IPS DF 6.9 (cell line): ENCODE data around the gene PDXK.
"Not testable (repeated sequence)": the region's sequence is repeated elsewhere in the genome, so short reads cannot be mapped to it uniquely, and the experiment has no call there.

Experiments
- DNase-seq: peaks from one replicate; pipeline ENCODE4 v3.0.0-alpha.2; 2013; ENCODE audit warnings: low read depth, low spot score
- H3K27ac ChIP-seq: one replicate; pipeline ENCODE4 v1.5.1; 2013; ENCODE audit warnings: low read length, control low read depth
- H3K27me3 ChIP-seq: 2 replicates; pipeline ENCODE4 v1.6.1; 2013; ENCODE audit warnings: mild to moderate bottlenecking, low read length; ENCODE audit not compliant: control insufficient read depth, insufficient read depth
- H3K36me3 ChIP-seq: 2 replicates; pipeline ENCODE4 v1.6.1; 2013; ENCODE audit warnings: low read length; ENCODE audit not compliant: control insufficient read depth, insufficient read depth
- H3K4me1 ChIP-seq: 2 replicates; pipeline ENCODE4 v1.6.1; 2013; ENCODE audit warnings: low read length; ENCODE audit not compliant: control insufficient read depth, insufficient read depth
- H3K4me3 ChIP-seq: 2 replicates; pipeline ENCODE4 v1.5.1; 2013; ENCODE audit warnings: mild to moderate bottlenecking, low read length
- H3K9me3 ChIP-seq: 2 replicates; pipeline ENCODE4 v1.6.1; 2013; ENCODE audit warnings: low read length, inconsistent platforms; ENCODE audit not compliant: control insufficient read depth, insufficient read depth
- WGBS: extraction: QIAGEN DNeasy Blood & Tissue Kit; methylation state at CpG from one replicate; pipeline ENCODE4 v1.1.7; 2013; ENCODE audit warnings: mixed read lengths, missing lambda C conversion rate; ENCODE audit not compliant: insufficient read length, insufficient coverage; 5-methylcytosine and 5-hydroxymethylcytosine counted together

PDXK gene

GRCh38 chr21:43697758-43698643 lies 20.9 kb upstream of the PDXK start:
- H3K4me3 ChIP-seq: no peak overlapping the region
- peaks cover 9% of the 10 kb centered on the region; the same call in 1 of the 2 replicates for H3K36me3 ChIP-seq
- WGBS: no CpG with 5 or more reads among the region's 11 CpGs
- H3K9me3 ChIP-seq: no peaks in the 10 kb centered on the region
- no peak for DNase-seq
- H3K27me3 ChIP-seq: no peaks in the 10 kb centered on the region
- H3K27ac ChIP-seq: no peak overlapping the region
- no peaks in the 10 kb centered on the region; the same call in 1 of the 2 replicates for H3K4me1 ChIP-seq

- WGBS: no CpG with 5 or more reads among the region's 5 CpGs
- not testable (repeated sequence) for H3K4me1 ChIP-seq
These were observed 19.5 kb upstream of the PDXK start for GRCh38 chr21:43699492-43699777.

GRCh38 chr21:43699933-43700599 lies 18.9 kb upstream of the PDXK start:
- Histone ChIP-seq H3K9me3 (no peaks in the 10 kb centered on the region), H3K4me1 (no peaks in the 10 kb centered on the region; the same call in 1 of the 2 replicates), H3K36me3 (no peaks in the 10 kb centered on the region), H3K27ac (no peak overlapping the region), H3K4me3 (no peak overlapping the region), H3K27me3 (no peaks in the 10 kb centered on the region)
- WGBS: no CpG with 5 or more reads among the region's 13 CpGs
- no peak for DNase-seq

More at GRCh38 chr21:43699492-43699777, 19.5 kb upstream of the PDXK start:
- H3K27ac ChIP-seq, H3K9me3 ChIP-seq, H3K4me3 ChIP-seq, H3K27me3 ChIP-seq, H3K36me3 ChIP-seq, DNase-seq: not testable (repeated sequence)

DNA sequence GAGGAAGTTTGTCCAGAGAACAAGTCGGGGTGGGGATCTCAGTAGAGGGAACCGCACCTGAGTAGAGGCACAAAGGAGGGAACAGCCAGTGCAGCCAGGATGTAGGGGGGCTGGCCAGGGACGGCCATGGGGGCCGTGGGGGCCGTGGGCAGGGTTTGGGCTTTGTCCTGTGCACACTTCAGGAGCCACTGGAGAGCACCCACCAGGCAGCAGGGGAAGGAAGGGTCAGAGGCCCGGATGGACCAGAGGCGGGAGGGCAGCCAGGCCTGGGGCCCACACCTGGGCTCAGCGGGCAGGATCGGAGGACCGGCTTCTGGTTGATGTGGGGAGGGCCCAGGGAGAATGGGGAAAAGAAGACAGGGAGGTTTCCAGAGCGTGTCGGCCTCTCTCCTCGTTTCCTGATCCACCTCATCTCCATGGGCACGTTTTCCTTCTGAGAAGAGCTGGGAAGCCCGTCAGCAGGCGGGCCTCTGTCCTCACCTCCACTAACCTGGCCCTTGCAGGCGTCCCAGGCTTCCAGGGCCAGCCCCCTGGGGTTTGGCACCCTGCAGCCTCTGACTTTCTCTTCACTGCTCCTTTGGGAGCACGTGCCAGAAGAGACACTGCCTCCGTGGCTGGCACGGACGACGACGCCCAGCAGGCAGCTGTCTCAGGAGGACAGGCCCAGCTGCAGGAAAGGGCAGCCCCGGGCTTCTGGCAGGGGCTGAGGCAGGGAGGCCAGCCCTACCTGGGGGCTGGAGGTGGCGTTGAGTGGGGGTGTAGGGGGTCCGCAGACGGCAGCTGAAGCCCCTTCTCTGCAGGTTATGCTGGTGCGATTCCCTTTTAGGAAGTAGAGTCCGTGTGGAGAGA lies 16.8 kb upstream of the PDXK start:
- Histone ChIP-seq H3K36me3 (no peaks in the 10 kb centered on the region), H3K9me3 (no peaks in the 10 kb centered on the region), H3K27ac (no peak overlapping the region), H3K27me3 (no peaks in the 10 kb centered on the region), H3K4me3 (no peak overlapping the region), H3K4me1 (no peaks in the 10 kb centered on the region; the same call in 1 of the 2 replicates)
- no CpG with 5 or more reads among the region's 29 CpGs for WGBS
- no peak for DNase-seq

DNA sequence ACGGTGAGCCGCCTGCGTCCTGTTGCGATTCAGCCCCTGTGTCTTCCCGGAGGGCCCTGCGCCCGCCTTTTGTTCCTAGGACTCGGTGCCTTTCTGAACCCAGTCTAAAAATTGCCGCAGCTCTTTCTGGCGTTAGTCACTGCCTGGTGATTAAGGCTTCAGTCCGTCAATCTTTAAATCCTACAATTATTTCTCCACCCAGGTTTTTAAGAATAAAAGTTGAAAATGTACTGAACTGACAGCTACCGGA lies 16.2 kb upstream of the PDXK start:
- H3K27ac ChIP-seq: no peak overlapping the region
- DNase-seq: no peak
- no peaks in the 10 kb centered on the region for H3K36me3 ChIP-seq
- no peaks in the 10 kb centered on the region for H3K27me3 ChIP-seq
- H3K4me1 ChIP-seq: no peaks in the 10 kb centered on the region; the same call in 1 of the 2 replicates
- no peaks in the 10 kb centered on the region for H3K9me3 ChIP-seq
- no peak overlapping the region for H3K4me3 ChIP-seq
- WGBS: no CpG with 5 or more reads among the region's 12 CpGs

DNA sequence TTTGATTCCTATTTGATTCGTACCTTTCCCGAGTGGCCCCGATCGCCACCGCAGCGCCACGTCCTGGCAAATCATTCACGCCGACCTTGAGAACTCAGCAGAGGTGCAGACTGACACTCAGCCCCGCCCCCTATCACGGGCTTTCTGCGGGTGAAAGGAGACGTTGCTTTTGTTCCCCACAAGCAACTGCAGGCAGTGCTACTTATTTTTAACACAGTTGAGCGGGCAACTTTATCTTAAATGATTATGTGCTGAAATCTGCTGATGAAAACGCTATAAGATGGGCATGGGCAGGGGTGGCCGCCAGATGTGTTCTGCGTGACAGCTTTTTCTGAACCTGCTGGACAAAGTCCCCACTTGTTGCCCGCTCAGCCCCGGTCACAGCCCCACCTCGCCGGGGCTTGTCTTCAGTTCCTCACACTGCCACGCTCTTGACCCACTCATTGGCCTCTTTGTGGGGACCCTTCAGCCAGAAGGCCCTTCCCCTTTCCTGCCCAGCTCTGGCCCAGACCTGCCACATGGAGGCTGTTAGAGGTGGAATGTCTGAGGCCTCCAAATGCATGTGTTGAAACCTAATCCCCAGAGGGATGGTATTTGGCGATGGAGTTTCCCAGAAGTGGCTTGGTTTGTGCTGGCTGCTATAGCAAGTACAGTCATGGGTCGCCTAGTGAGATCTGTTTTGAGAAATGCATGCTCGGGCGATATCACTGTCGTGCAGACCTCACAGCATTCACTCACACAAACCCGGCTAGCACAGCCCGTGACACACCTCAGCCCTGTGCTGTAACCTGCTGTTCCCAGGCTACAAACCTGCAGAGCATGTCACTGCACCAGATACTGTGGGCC lies 15.7 kb upstream of the PDXK start:
- Histone ChIP-seq H3K9me3 (no peaks in the 10 kb centered on the region), H3K4me1 (no peaks in the 10 kb centered on the region; the same call in 1 of the 2 replicates), H3K36me3 (no peaks in the 10 kb centered on the region), H3K27me3 (no peaks in the 10 kb centered on the region), H3K4me3 (no peak overlapping the region), H3K27ac (no peak overlapping the region)
- WGBS: no CpG with 5 or more reads among the region's 29 CpGs
- no peak for DNase-seq

GRCh38 chr21:43707462-43707861 lies 11.5 kb upstream of the PDXK start:
- Histone ChIP-seq H3K9me3 (no peaks in the 10 kb centered on the region), H3K4me3 (no peak overlapping the region), H3K27me3 (no peaks in the 10 kb centered on the region), H3K36me3 (no peaks in the 10 kb centered on the region), H3K27ac (no peak overlapping the region), H3K4me1 (no peaks in the 10 kb centered on the region; the same call in 1 of the 2 replicates)
- no peak for DNase-seq
- no CpG with 5 or more reads among the region's 9 CpGs for WGBS

- Histone ChIP-seq H3K4me3 (no peak overlapping the region), H3K27me3 (no peaks in the 10 kb centered on the region), H3K36me3 (no peaks in the 10 kb centered on the region), H3K4me1 (no peaks in the 10 kb centered on the region), H3K9me3 (no peaks in the 10 kb centered on the region), H3K27ac (no peak overlapping the region)
- WGBS: no CpG with 5 or more reads among the region's 13 CpGs
- no peak for DNase-seq
These were observed 10.1 kb upstream of the PDXK start for GRCh38 chr21:43708745-43709381.

- Histone ChIP-seq H3K4me3 (no peak overlapping the region), H3K4me1 (no peaks in the 10 kb centered on the region), H3K27me3 (no peaks in the 10 kb centered on the region), H3K36me3 (no peaks in the 10 kb centered on the region), H3K9me3 (no peaks in the 10 kb centered on the region), H3K27ac (no peak overlapping the region)
- WGBS: no CpG with 5 or more reads among the region's 13 CpGs
- no peak for DNase-seq
These were observed 6.5 kb upstream of the PDXK start for GRCh38 chr21:43712268-43712942.
